HG02610 (cell line): ENCODE data around the gene BAK1.
A peak's percentile ranks its signal among the peaks of the same experiment; 100 is the strongest.

Experiments
- ATAC-seq: cut with Tn5 transposase; IDR thresholded peaks from one replicate; pipeline ENCODE4 v1.9.1; 2021; ENCODE audit warnings: mild to moderate bottlenecking, moderate library complexity; ENCODE audit not compliant: unreplicated experiment

The BAK1 gene

DNA sequence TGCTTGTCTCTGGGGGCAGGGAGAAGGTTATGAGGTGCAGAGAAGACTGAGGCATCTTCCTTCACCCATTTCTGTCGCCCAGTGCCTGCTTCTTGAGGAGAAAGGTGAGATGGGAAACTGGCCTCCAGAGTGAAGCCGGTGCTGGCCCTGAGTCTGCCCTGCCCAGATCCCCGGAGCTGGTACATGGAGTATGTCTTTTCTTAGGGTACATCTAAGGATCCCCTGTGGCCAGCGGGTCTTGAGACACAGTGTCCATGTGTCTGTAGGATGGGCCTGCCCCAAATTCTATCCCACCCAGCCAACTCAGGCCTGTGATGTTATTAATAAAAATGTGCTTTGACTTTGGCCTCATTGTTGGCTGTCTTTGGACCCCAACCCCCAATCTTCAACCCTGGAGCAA, 8.8 kb upstream of the BAK1 start:
- no peak for ATAC-seq

DNA sequence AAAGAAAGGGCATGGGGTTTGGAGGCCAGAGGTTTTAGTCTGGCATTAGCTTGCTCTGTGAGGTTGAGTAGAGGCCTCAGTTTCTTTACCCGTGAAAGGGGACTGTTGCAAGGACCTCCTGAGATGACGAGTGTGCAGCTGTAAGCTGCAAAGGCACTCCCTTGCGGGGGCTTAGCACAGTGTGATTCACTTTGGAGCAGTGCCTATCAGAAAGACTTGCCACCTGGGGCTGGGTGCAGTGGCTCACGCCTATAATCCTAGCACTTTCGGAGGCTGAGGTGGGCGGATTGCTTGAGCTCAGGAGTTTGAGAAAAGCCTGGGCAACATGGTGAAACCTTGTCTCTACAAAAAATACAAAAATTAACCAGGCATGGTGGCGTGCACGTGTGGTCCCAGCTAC, 7.5 kb upstream of the BAK1 start:
- no peak for ATAC-seq

DNA sequence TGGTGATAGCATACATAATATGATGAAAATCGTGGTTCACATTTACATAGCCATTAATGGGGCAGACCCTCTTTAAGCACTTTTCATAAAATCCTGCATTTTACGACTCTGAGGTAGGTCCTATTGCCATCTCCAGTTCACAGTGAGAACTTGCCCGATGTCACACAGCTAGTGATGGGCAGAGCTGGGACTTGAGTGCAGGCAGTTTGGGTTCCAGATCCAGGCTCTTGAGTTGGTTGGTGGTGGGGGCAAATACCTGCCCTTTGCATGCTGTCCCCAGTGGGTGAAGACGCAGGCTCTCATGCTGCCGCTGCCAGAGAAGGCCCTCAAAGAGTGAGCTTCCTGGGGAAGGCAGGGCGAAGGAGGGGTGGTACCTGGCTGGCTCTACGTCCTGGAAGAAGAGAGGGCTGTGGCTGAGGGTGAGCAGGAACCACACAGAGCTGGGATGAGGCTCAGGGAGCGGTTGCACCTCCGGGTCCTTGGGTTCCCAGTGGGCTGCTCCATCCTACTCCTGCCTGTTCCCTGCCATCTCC, 6.1 kb upstream of the BAK1 start:
- no peak for ATAC-seq

DNA sequence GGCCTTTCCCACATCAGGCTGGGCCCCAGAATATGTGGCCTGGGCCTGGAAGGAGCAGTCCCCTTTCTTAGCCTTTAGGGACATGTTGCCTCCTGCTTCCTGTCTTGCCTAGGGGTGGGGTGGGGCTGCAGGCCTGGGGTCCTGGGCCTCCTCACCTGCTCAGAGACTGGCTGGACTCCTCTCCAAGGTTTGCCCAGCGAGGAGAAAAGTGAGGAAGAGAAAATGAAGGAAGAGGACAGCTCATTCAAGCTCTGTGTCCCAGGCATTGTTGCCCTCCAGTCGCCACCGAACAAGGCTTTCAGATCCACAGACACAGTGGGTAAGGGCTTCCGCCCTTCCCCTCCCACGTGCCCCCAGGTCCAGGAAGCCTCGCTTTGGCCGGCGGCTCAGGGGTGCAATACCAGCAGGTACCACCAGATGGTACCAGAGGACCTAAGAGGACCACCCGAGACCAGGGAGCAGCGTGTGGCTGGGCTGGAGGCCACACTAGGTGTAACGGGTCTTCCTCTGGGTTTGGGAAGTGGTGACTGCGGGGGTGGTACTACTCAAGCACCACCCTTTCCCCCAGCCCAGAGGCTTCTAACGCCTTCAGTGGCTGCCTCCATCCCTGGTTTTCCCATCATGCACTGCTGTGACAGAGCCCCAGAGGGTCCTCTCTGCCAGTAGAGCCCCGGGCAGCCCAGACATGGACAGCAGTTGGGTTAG, 5.5 kb upstream of the BAK1 start:
- peak; percentile 63 for ATAC-seq

DNA sequence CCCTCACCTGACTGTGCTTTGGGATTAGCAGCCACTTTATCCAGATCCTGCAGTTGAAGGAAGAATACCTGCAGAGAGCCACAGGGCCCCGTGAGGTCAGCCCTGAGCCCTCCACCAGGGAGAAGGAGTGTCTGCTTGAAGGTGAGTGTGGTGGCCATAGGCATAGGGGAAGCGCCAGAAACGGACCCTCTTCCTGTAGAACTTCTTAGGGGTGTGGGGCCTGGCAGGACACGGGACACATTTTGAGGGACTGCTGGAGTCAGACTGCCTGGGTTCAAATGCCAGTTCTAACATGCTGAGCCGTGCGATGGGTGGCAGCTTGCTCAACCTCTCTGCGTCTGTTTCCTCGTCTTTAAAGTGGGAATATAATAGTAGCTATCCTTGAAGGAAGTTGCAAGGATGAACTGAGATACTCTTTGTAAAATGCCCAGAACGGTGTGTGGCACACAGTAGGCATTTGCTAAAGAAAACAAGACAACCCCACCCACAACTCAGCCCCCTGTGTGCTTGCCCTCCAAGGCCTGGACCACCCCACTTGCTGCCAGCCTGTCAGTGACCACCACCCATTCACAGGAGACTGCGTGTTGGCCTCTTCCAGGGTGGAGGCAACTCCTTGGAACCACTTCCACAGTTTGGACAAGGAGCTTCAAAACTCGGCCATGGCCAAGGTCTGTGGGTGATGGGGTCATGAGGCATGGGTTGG, 4.8 kb upstream of the BAK1 start:
- no peak for ATAC-seq

- ATAC-seq: no peak
Measured at GRCh38 chr6:33583591-33584155, 3.6 kb upstream of the BAK1 start.

DNA sequence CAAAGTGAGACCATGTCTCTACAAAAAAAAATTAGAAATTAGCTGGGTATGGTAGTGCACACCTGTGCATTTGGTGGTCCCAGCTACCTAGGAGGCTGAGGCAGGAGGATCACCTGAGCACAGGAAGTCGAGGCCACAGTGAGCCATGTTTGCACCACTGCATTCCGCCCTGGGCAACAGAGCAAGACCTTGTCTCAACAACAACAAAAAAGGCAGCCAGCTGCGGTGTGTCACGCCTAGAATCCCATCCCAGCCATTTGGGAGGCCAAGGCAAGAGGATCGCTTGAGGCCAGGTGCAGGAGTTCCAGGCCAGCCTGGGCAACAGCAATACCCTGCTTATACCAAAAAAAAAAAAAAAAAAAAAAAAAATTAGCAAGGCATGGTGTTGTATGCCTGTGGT, 1.1 kb upstream of the BAK1 start:
- no peak for ATAC-seq

GRCh38 chr6:33578588-33579011, 1.5 kb downstream of the BAK1 start:
- no peak for ATAC-seq

GRCh38 chr6:33578164-33578563, 1.9 kb downstream of the BAK1 start:
- ATAC-seq: no peak

- no peak for ATAC-seq
Measured at GRCh38 chr6:33577718-33578117, 2.4 kb downstream of the BAK1 start.

DNA sequence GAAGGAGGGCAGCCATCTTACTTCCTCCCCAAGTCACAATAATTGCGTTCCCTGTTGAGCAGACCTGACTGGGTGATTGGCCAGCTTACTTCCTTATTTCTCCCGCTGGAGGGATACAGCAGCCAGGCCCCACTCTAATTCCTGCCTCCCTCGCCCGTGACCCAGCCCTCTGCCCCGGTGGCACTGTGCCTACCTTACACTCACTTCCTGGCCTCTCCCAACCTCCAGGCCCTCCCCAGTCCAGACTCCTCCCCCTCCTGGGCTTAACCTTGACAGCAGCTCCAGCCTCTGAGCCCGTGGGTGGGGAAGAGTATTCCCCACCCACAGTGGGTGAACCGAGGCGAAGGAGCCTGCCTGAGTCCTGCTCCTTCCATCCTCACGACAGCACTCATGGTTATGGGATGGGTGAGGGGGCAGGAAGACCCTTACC, 3.0 kb downstream of the BAK1 start:
- ATAC-seq: no peak

- no peak for ATAC-seq
Measured at GRCh38 chr6:33576668-33577067, 3.4 kb downstream of the BAK1 start.

GRCh38 chr6:33575211-33575610, 4.9 kb downstream of the BAK1 start:
- ATAC-seq: no peak

- ATAC-seq: no peak
Measured at GRCh38 chr6:33571637-33572316, 8.3 kb downstream of the BAK1 start.

- peak; percentile 85 for ATAC-seq
Measured at GRCh38 chr6:33570806-33571636, 9.1 kb downstream of the BAK1 start.

DNA sequence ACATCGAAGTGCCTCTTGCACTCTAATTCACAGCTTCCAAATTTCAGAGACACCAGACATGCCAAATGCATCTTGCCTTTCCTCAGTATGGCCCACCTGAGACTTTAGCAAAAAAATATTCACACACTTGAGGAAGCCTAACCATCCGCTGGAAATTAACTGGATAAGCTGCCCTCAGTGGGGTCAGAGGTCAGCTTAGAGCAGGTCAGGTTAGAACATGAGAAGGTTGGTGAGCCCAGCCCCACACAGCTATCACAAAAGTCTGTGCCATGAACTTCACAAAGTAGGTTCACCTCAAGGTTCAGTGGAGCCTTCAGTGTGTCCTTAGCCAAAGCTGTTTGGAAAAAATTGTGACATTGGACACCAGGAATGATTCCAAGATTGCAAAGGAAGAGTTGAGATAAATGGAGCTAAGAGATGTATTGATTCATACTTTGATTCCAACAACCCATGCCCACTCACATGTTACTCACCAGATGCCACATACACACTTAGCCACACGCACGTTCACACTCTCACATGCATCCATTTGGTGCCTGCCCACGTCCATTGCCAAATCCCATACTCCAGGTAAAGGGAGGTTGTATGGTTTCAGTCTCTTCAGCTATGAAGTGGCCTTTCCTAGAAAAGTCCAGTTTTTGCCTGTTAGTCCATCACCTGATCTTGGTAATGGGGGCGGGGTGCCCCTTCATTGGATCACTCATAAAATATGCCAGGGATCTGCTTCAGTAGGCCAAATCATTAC, 11.1 kb downstream of the BAK1 start:
- no peak for ATAC-seq

DNA sequence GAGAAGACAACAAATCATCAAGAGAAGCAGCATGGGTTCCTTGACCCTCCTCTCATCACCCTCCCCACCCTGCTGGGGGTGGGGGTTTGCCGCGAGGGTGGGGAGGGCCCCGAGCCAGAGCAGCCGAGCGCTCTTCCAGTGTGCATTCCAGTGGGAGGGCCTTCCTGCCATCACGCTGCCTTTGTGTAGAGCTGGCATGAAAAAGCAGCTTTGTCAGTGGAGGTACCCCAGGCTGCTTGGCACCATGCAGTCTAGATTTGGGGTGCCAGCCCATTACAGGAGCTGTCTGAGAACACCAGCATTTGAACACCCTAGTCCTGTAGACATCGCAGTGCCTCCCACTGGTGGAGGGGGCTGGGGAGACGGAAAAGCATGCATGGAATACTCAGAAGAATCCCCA, 12.2 kb downstream of the BAK1 start:
- ATAC-seq: no peak

GRCh38 chr6:33566182-33567084, 13.6 kb downstream of the BAK1 start:
- ATAC-seq: no peak

DNA sequence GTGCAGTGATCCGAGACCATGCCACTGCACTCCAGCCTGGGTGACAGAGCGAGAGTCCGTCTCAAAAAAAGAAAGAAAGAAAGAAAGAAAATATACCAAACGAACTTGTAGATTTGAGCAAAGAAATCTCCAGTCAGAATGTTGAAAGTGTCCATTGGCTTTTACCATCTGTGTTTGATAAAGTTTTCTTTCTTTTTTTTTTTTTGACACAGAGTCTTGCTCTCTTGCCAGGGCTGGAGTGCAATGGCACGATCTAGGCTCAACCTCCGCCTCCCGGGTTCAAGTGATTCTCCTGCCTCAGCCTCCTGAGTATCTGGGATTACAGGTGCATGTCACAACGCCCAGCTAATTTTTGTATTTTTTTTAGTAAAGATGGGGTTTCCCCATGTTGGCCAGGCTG, 21.3 kb downstream of the BAK1 start:
- ATAC-seq: no peak
